Spinal cord (tissue), 10 donors: ENCODE measurements around the gene SMIM31. TPM values are rescaled to one million over a fixed set of nuclear protein-coding genes. Genes with fewer than 3 reads are reported as not detected.

Experiments used
- DNase-seq, 6 donors: peaks; one replicate each; pipeline versions ENCODE4 v3.0.0 to v3.0.0-alpha.2; 2013 to 2015; ENCODE audit warnings: low spot score in 6 of 6, low read depth in 4 of 6
- H3K27ac ChIP-seq: one replicate; pipeline ENCODE4 v1.5.1; 2013; ENCODE audit warnings: low read depth, low read length, control low read depth
- H3K27me3 ChIP-seq: one replicate; pipeline ENCODE4 v1.6.1; 2013; ENCODE audit warnings: low read length; ENCODE audit not compliant: control insufficient read depth, insufficient read depth
- H3K36me3 ChIP-seq: one replicate; pipeline ENCODE4 v1.6.1; 2013; ENCODE audit warnings: low read length; ENCODE audit not compliant: control insufficient read depth, insufficient read depth
- H3K4me1 ChIP-seq: one replicate; pipeline ENCODE4 v1.6.1; 2013; ENCODE audit warnings: low read length; ENCODE audit not compliant: control insufficient read depth, insufficient read depth
- H3K4me3 ChIP-seq: one replicate; pipeline ENCODE4 v1.5.1; 2013; ENCODE audit warnings: low read depth, low read length, control low read depth
- H3K9me3 ChIP-seq: one replicate; pipeline ENCODE4 v1.6.1; 2013; ENCODE audit warnings: low read length; ENCODE audit not compliant: control insufficient read depth, insufficient read depth
- WGBS: methylation state at CpG from one replicate; pipeline ENCODE4 v1.1.5; 2013; ENCODE audit warnings: missing lambda C conversion rate; ENCODE audit not compliant: insufficient coverage; 5-methylcytosine and 5-hydroxymethylcytosine counted together
- long read RNA-seq, 4 donors: transcript quantifications; one replicate each; lab custom pipeline, GENCODE V29; 2026
- polyA plus RNA-seq, 2 donors: library from polyadenylated mRNA; unstranded; fragments of 120-200 nt; gene quantifications; one replicate each; pipeline ENCODE4 v1.2.1, GENCODE V29; 2013; ENCODE audit not compliant: insufficient read length in 2 of 2
- total RNA-seq, 2 donors: library from RNA; depleted of rRNA in 1 of 2; stranded (reverse); fragments of 120-200 nt in 1 of 2; fragments of >200 nt in 1 of 2; gene quantifications; one replicate each; pipeline versions ENCODE4 v1.2.3 to v1.2.4, GENCODE V29; 2013 to 2014
- donor health status: healthy.

SMIM31 gene
- total RNA-seq (not detected), polyA plus RNA-seq (not detected)
- long read RNA-seq, donor 1: 0 reads
- long read RNA-seq, donor 2: 0 reads
- long read RNA-seq, donor 3: 0 reads
- long read RNA-seq, donor 4: 0 reads

GRCh38 chr4:164753873-164754488 lies at the start of gene SMIM31:
Gene SMIM31, plus strand, starts transcription at chr4:164754131. Its CDS starts 16,313 bp downstream, at chr4:164770444.
- H3K36me3 ChIP-seq: no peaks in the 10 kb centered on the region
- 40% methylated on average over 1 of the region's 7 CpGs for WGBS
- H3K4me1 ChIP-seq: no peaks in the 10 kb centered on the region
- H3K4me3 ChIP-seq: no peak within 1 kb of the TSS
- no peaks in the 10 kb centered on the region for H3K9me3 ChIP-seq
- no peaks in the 10 kb centered on the region for H3K27me3 ChIP-seq
- H3K27ac ChIP-seq: no peak within 1 kb of the TSS
- peak in 2 of 6 donors; percentile 10 to 62 for DNase-seq

- Histone ChIP-seq H3K27ac (no peak overlapping the region), H3K27me3 (no peaks in the 10 kb centered on the region), H3K36me3 (no peaks in the 10 kb centered on the region), H3K4me3 (no peak overlapping the region), H3K9me3 (no peaks in the 10 kb centered on the region), H3K4me1 (no peaks in the 10 kb centered on the region)
- WGBS: 81% methylated on average over 3 of the region's 4 CpGs
- no peak for DNase-seq
Observed at GRCh38 chr4:164706675-164707074, 47.3 kb upstream of the SMIM31 start.

- H3K9me3 ChIP-seq: no peaks in the 10 kb centered on the region
- 100% methylated on average over 1 of the region's 3 CpGs for WGBS
- no peak for DNase-seq
- H3K36me3 ChIP-seq: no peaks in the 10 kb centered on the region
- H3K4me1 ChIP-seq: no peaks in the 10 kb centered on the region
- H3K4me3 ChIP-seq: no peak overlapping the region
- H3K27ac ChIP-seq: no peak overlapping the region
- H3K27me3 ChIP-seq: no peaks in the 10 kb centered on the region
Observed at GRCh38 chr4:164716901-164717300, 37.0 kb upstream of the SMIM31 start.

GRCh38 chr4:164718827-164719226 lies 35.1 kb upstream of the SMIM31 start:
- Histone ChIP-seq H3K4me1 (no peaks in the 10 kb centered on the region), H3K9me3 (no peaks in the 10 kb centered on the region), H3K27ac (no peak overlapping the region), H3K4me3 (no peak overlapping the region), H3K36me3 (no peaks in the 10 kb centered on the region), H3K27me3 (no peaks in the 10 kb centered on the region)
- DNase-seq: no peak
- WGBS: no CpG with 5 or more reads among the region's 2 CpGs

GRCh38 chr4:164725066-164725465 lies 28.9 kb upstream of the SMIM31 start:
- no peak for DNase-seq
- 89% methylated on average over 1 of the region's 4 CpGs for WGBS
- H3K4me3 ChIP-seq: no peak overlapping the region

GRCh38 chr4:164730705-164731393 lies 23.1 kb upstream of the SMIM31 start:
- H3K4me3 ChIP-seq: no peak overlapping the region
- 70% methylated on average over 2 of the region's 4 CpGs for WGBS
- no peak for DNase-seq
- H3K27ac ChIP-seq: no peak overlapping the region
- no peaks in the 10 kb centered on the region for H3K36me3 ChIP-seq
- H3K9me3 ChIP-seq: no peaks in the 10 kb centered on the region
- no peaks in the 10 kb centered on the region for H3K27me3 ChIP-seq
- no peaks in the 10 kb centered on the region for H3K4me1 ChIP-seq

More at GRCh38 chr4:164725066-164725465, 28.9 kb upstream of the SMIM31 start:
- Histone ChIP-seq H3K4me1 (no peaks in the 10 kb centered on the region), H3K27me3 (no peaks in the 10 kb centered on the region), H3K27ac (no peak overlapping the region), H3K36me3 (no peaks in the 10 kb centered on the region), H3K9me3 (no peaks in the 10 kb centered on the region)

GRCh38 chr4:164731827-164732474 lies 22.0 kb upstream of the SMIM31 start:
- Histone ChIP-seq H3K4me3 (no peak overlapping the region), H3K4me1 (no peaks in the 10 kb centered on the region), H3K27me3 (no peaks in the 10 kb centered on the region), H3K27ac (no peak overlapping the region), H3K36me3 (no peaks in the 10 kb centered on the region), H3K9me3 (no peaks in the 10 kb centered on the region)
- no CpG with 5 or more reads among the region's 5 CpGs for WGBS
- DNase-seq: peak; percentile 35 to 93 (median 63)

- Histone ChIP-seq H3K4me3 (no peak overlapping the region), H3K27ac (no peak overlapping the region), H3K4me1 (no peaks in the 10 kb centered on the region), H3K36me3 (no peaks in the 10 kb centered on the region), H3K9me3 (no peaks in the 10 kb centered on the region), H3K27me3 (no peaks in the 10 kb centered on the region)
- WGBS: 93% methylated on average over 2 of the region's 7 CpGs
- DNase-seq: no peak
Observed at GRCh38 chr4:164734484-164734883, 19.4 kb upstream of the SMIM31 start.

GRCh38 chr4:164748375-164748774 lies 5.6 kb upstream of the SMIM31 start:
- H3K4me3 ChIP-seq: no peak overlapping the region
- H3K9me3 ChIP-seq: no peaks in the 10 kb centered on the region
- H3K4me1 ChIP-seq: no peaks in the 10 kb centered on the region
- no peaks in the 10 kb centered on the region for H3K36me3 ChIP-seq
- peak in 3 of 6 donors; percentile 26 to 83 (median 46) for DNase-seq
- no peaks in the 10 kb centered on the region for H3K27me3 ChIP-seq
- no CpG with 5 or more reads among the region's 3 CpGs for WGBS
- no peak overlapping the region for H3K27ac ChIP-seq
